ENCODE results near the gene PRDM15.

GRCh38 chr21:41864311-41865001 lies 14.7 kb downstream of the PRDM15 start:
- TF ChIP-seq, protein P1, sequence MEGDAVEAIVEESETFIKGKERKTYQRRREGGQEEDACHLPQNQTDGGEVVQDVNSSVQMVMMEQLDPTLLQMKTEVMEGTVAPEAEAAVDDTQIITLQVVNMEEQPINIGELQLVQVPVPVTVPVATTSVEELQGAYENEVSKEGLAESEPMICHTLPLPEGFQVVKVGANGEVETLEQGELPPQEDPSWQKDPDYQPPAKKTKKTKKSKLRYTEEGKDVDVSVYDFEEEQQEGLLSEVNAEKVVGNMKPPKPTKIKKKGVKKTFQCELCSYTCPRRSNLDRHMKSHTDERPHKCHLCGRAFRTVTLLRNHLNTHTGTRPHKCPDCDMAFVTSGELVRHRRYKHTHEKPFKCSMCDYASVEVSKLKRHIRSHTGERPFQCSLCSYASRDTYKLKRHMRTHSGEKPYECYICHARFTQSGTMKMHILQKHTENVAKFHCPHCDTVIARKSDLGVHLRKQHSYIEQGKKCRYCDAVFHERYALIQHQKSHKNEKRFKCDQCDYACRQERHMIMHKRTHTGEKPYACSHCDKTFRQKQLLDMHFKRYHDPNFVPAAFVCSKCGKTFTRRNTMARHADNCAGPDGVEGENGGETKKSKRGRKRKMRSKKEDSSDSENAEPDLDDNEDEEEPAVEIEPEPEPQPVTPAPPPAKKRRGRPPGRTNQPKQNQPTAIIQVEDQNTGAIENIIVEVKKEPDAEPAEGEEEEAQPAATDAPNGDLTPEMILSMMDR (IDR thresholded peaks at IDR 0.05): no peak
- TF ChIP-seq POLR2AphosphoS5 (IDR thresholded peaks at IDR 0.05): no peak
- no peak for TF ChIP-seq POLR2A (IDR thresholded peaks at IDR 0.05)
